HG03159 (cell line): ENCODE results near the gene SLC12A7.
"Not testable (repeated sequence)": the region's sequence is repeated elsewhere in the genome, so short reads cannot be mapped to it uniquely, and the experiment has no call there.

ENCODE experiments used
- ATAC-seq: cut with Tn5 transposase; IDR thresholded peaks from one replicate; pipeline ENCODE4 v1.9.1; 2021; ENCODE audit warnings: mild to moderate bottlenecking, moderate library complexity; ENCODE audit not compliant: unreplicated experiment

Gene SLC12A7

DNA sequence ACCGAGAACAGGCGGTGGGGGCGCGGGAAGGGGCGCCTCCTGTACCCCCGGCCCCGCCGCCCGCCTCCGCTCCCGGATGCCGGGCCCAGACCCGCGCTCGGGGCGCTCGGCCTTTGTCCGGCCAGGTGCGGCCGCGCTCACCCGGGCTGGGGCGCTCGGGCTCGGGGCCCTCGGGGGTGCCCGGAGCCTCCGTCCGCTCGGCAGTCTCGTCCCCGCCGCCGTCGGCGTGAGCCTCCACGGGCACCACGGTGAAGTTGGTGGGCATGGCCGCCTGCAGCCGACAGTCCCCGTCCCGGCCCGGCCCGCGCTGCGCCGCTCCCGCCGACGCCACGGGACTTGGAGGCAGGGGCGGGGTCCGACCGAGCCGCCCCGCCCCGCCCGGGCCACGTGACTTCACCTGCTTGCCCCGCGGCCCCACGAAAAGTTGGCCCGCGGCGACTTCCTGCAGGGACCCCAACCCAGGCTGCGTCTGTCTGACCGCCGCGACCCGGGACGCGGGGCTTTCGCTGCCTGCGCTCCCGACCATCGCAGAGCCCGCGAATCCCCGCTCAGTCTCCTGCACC lies at the start of gene SLC12A7:
TSS of gene SLC12A7 (minus strand) at position 337 of the 563 bp plus-strand sequence. CDS start at position 265, 72 bp downstream.
- peak; percentile 61 for ATAC-seq

GRCh38 chr5:1161108-1161832 lies 49.4 kb upstream of the SLC12A7 start:
- ATAC-seq, result no peak

DNA sequence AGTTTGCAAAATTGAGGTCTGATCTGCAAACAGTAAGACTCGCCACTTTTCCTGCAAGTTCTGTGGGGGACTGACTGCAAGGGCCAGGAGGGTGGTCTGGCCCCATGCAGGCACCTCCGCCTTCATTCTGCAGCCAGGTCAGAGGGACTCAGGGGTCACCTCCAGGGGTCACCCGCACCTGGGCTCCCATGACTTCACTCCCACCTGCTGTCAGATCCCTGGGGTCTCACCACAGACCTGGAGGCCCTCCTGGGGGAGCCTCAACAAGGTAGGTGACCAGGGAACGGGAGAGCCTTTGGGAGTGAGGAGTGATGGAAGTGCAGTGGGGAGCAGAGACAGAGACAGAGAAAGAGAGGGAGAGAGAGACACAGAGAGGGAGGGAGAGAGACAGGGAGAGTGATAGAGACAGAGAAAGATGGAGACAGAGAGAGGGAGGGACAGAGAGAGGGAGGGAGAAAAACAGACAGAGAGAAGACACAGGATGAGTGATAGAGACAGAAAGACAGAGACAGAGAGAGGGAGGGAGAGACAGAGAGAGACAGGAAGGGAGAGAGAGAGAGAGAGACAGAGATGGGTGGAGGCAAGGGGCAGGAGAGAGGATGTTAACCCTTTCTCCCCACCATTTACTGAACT lies 48.0 kb upstream of the SLC12A7 start:
- no peak for ATAC-seq

- no peak for ATAC-seq
Measured at GRCh38 chr5:1159341-1159675, 47.4 kb upstream of the SLC12A7 start.

GRCh38 chr5:1158647-1159340 lies 46.9 kb upstream of the SLC12A7 start:
- ATAC-seq, result no peak

- ATAC-seq, result not testable (repeated sequence)
Measured at GRCh38 chr5:1157461-1157986, 45.7 kb upstream of the SLC12A7 start.

DNA sequence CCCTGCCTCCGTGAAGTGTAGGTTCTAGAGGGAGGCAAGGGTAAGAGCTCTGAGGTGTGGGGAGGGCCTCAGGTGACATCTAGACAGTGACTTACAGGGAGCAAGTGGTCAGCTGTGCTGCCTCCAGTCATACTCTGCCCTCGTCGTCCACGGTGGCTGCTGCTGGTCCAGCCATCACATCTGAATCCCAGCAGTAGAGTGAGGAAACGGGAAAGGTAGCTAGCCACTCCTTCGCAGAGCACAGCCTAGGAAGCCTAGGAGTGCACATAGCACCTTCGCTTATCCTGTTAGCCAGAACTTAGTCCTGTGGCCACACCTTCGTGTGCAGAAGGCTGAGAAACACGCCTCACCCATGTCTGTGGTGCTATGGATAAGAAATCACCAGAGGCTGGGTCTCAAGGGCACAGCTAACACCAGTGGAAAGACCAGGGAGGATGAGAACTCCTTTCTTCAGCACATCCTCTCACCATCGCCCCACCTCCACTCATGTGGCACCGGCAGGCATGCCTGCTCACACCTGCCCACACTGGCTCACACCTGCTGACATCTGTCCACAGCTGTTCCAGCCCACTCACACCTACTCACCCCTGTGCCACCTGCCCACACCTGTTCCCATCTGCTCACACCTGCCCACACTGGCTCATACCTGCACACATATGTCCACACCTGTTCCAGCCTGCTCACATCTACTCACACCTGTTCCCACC lies 45.0 kb upstream of the SLC12A7 start:
- no peak for ATAC-seq

GRCh38 chr5:1156033-1156753 lies 44.3 kb upstream of the SLC12A7 start:
- no peak for ATAC-seq

DNA sequence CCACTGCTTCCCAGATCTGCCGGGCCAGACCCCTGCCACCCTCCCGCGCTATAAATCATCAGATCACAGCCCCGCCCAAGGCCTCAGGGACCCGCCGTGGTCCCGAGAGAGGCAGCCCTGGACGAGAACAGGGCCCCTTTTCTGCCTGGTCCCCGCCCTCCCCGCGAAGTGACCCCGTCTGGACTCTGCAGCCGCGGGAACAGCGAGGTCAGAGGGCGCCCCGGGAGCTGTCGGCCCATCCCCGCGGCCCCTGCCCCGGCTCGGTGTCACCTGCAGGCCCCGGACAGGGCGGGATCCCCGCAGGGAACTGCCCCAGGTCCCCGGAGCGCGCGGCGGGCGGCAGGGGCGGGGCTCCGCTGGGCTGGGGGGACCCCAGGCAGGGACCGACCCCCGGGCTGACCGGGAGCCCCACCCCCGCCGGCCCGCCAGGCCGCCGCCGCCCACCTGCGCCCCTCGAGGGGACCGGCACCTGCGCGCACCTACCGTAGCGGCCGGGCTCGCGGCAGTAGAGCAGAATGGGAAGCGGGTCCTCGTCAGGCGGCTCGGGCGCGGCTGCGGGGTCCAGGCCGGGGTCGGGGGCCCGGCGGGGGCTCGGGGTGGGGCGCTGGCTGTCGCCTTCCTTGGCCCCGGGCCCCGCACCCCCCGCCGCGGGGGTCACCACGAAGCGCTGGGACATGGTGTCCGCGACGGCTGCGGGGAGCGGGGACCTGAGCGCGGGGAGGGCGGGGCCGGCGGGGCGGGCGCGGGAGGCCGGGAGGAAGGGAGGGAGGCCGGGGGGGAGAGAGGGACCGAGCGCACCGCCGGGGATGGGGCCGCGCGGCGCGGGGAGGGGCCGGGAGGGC lies 43.5 kb upstream of the SLC12A7 start:
- ATAC-seq, result no peak

GRCh38 chr5:1153428-1153827 lies 41.6 kb upstream of the SLC12A7 start:
- no peak for ATAC-seq

DNA sequence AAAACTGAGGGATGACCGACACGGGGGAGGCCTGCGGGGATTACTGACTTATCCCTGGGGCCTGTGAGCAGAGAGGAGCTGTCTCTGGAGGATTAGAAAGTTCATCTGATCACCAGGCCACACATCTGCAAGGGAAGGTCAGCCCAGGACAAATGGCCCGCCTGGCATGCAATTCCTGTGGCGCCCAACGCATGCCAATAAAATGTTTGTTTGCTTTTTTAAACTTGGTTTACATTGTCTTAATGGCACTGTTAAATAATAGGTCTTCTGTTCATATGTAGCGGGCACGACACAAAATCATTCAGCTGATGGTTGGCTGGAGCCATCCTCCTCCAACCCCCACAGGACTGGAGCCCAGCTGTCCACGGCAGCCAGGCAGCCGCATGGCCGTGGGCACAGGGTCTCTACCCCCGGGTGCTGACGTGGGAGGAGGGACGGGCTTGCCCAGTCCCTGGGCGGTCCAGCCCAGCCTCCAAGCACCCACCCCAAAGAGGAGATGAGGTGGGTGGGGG lies 41.0 kb upstream of the SLC12A7 start:
- ATAC-seq, result no peak

DNA sequence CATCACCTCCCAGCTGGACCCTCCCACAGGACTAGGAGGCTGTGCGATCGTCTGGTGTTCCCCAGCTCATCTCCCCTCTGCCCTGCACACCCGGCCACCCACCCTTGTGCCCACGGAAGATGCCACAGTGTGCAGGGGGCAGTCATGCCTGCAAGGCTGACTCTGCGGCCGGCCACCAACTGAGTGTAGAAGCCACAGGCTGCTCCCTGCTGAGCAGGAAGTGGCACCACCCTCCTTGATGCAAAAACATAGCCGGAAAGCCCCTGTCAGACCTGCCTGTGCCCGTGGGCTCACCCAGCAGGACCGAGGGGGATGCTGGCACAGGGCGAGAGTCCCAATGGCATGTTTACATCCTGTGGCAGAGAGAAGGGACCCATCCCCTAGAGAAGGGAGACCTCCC lies 40.3 kb upstream of the SLC12A7 start:
- no peak for ATAC-seq

DNA sequence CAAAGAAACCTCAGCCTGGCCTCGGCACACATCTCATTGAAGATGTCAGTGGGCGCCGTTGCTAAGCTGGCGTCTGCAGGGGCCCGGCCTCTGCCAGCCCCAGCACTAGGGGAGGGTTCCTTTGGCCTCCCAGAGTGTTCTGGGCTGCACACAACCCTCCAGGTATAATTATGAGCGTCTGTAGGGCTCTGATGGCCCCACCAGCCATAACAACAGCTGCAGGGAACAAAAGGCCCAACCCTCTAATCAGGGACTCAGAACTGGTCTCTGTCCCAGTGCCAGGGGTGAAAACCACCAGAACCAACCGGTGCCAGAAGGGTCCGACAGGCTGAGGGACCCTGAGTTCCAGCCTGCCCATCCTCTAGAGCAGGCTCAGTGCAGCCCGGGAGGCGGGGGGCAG lies 39.5 kb upstream of the SLC12A7 start:
- no peak for ATAC-seq

- no peak for ATAC-seq
Measured at GRCh38 chr5:1150866-1151265, 39.0 kb upstream of the SLC12A7 start.

DNA sequence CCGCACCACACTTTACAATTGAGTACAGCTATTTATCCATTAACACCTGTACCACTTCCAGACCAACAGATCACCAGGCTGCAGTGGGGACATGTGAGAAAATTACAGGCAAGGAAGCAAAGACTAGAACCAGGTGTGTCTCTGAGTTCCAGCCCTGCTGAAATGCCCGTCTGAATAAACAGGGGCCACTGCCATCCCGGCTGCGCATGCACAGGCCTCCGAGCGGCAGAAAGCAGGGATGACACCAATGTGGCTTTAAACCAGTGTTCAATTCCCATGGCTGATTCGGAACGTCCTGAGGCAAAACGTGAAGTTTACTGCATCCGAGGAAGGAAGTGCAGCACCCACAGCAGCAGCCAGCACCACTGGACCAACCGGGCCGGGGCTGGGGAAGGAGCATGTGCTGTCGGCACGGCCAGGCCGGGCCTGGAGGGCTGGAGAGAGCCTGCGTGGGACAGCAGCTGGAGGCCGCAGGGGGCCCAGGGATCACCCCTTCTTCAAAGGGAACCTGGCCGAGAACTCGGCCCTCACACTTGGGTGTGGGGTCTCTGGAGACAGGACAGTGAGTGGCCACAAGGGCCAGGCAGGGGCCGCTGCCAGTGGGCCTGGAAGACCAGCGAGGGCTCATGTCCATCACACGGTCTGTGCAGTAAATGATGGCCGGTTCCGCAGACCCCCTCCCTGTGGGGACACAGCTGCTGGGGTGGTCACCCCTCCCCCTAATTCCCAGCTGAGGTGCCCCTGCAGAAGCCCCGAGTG lies 33.0 kb upstream of the SLC12A7 start:
- no peak for ATAC-seq

DNA sequence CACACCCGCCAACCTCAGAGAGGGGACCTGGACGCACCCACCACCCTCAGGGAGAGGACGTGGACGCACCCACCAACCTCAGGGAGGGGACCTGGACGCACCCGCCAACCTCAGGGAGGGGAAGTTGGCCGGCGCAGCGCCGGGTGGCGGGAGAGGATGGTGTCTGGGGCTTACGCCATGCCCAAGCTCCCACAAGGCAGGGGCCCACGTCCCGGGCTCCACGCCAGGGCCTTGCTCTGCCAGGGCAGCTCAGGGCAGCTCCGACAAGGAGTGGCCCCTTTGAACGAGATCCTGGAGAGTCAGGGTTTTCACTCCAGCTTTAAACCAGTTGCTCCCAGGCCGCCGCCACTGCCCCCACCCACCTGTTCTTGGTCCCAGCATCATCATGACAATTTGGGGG lies 32.2 kb upstream of the SLC12A7 start:
- ATAC-seq, result no peak

GRCh38 chr5:1143670-1143951 lies 31.7 kb upstream of the SLC12A7 start:
- ATAC-seq, result no peak

GRCh38 chr5:1142886-1143669 lies 31.2 kb upstream of the SLC12A7 start:
- ATAC-seq, result no peak
